GM18505 (cell line): ENCODE measurements around the gene RPS29.
"Not testable (repeated sequence)": the region's sequence is repeated elsewhere in the genome, so short reads cannot be mapped to it uniquely, and the experiment has no call there.

Experiments
- ATAC-seq: cut with Tn5 transposase; IDR thresholded peaks from one replicate; pipeline ENCODE4 v1.9.1; 2021; ENCODE audit not compliant: unreplicated experiment
- POLR2A ChIP-seq: IDR thresholded peaks from 4 replicates; pipeline ENCODE4 v1.6.1; 2011; ENCODE audit warnings: borderline replicate concordance; ENCODE audit not compliant: insufficient read depth, insufficient read length; ENCODE audit errors: extremely low read depth

RPS29 gene

GRCh38 chr14:49585803-49586672 lies at the start of gene RPS29:
RPS29 (minus strand) TSS chr14:49586380; CDS start chr14:49586346, 34 bp downstream.
- peak; percentile 97 for TF ChIP-seq POLR2A
- ATAC-seq, result peak; percentile 86

- peak; percentile 25 for ATAC-seq
- TF ChIP-seq POLR2A, result no peak
Measured at GRCh38 chr14:49634547-49635334, 48.6 kb upstream of the RPS29 start, which contains the start of gene DNAAF2. DNAAF2 (minus strand) TSS chr14:49635244; CDS start chr14:49635149, 95 bp downstream.

- TF ChIP-seq POLR2A, result peak; percentile 94
- ATAC-seq, result peak; percentile 76
Measured at GRCh38 chr14:49633640-49634546, 47.7 kb upstream of the RPS29 start.

GRCh38 chr14:49623941-49624839 lies 38.0 kb upstream of the RPS29 start:
- no peak for TF ChIP-seq POLR2A
- ATAC-seq, result no peak

GRCh38 chr14:49623387-49623786 lies 37.2 kb upstream of the RPS29 start:
- no peak for ATAC-seq
- no peak for TF ChIP-seq POLR2A

- ATAC-seq, result no peak
- TF ChIP-seq POLR2A, result no peak
Measured at GRCh38 chr14:49622022-49622607, 35.9 kb upstream of the RPS29 start.

- TF ChIP-seq POLR2A, result no peak
- ATAC-seq, result peak; percentile 29
Measured at GRCh38 chr14:49621114-49621881, 35.1 kb upstream of the RPS29 start.

- TF ChIP-seq POLR2A, result peak; percentile 99
Measured at GRCh38 chr14:49620182-49621113, 34.3 kb upstream of the RPS29 start, which contains the start of the genes MGAT2 and RPL36AL. MGAT2 (plus strand) TSS chr14:49620799; CDS start chr14:49621269, 470 bp downstream. RPL36AL (minus strand) TSS chr14:49620626; CDS start chr14:49619104, 1,522 bp downstream.

GRCh38 chr14:49619730-49620129 lies 33.5 kb upstream of the RPS29 start:
- TF ChIP-seq POLR2A, result no peak
- ATAC-seq, result no peak

More at GRCh38 chr14:49620182-49621113, 34.3 kb upstream of the RPS29 start, which contains the start of the genes MGAT2 and RPL36AL:
- peak; percentile 94 for ATAC-seq

GRCh38 chr14:49619273-49619672 lies 33.1 kb upstream of the RPS29 start:
- not testable (repeated sequence) for ATAC-seq
